NCI-H748 treated with DMSO at 0.1 percent for 48 hours (cell line): ENCODE results near the gene IPO13.

Source experiments
- DNase-seq: peaks from one replicate; lab custom pipeline; 2025; lab: John Stamatoyannopoulos, UW

IPO13 gene

DNA sequence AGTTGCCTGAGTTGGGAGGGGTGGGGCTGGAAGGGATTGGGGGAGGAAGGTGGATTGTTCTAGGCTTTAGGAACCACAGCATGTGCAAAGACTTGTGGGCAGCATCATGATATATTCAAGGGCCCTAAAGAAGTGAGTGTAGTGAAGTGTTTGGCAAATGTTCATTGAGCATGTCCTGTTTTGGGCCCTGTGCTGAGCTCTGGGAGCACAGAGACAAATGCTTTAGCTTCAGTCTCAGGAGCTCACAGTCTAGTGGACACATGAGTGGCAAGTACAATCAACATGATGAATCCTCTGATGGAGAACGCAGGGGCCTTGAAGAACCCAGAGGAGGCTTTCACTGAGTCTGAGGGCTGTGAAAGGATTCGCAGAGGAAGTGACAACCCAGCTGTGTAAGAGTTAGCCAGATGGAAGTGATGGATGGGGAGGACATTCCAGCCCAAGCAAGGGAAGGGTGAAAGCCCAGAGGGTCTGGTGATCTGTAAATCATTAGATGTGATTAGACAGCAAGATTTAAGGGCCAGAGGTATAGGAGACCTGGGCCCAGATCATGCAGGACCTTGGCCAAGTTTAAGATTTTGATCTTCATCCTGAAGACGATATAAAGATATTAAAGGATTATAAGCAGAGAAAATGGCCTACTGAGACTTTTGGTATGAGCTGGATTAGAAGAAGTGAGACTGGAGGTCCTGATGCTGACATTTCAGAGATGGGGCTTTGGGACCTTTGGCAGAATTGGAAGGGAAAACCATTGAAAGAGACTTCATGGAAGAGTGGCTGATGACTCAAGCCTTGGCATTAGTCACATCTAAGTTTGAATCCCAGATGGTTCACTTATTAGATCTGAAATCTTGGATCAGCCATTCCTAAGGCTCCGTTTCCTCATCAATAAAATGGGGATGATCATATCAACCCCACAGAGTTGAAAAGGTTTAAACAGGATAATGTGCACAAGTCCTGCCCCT is 4.6 kb downstream of the IPO13 start:
- no peak for DNase-seq

DNA sequence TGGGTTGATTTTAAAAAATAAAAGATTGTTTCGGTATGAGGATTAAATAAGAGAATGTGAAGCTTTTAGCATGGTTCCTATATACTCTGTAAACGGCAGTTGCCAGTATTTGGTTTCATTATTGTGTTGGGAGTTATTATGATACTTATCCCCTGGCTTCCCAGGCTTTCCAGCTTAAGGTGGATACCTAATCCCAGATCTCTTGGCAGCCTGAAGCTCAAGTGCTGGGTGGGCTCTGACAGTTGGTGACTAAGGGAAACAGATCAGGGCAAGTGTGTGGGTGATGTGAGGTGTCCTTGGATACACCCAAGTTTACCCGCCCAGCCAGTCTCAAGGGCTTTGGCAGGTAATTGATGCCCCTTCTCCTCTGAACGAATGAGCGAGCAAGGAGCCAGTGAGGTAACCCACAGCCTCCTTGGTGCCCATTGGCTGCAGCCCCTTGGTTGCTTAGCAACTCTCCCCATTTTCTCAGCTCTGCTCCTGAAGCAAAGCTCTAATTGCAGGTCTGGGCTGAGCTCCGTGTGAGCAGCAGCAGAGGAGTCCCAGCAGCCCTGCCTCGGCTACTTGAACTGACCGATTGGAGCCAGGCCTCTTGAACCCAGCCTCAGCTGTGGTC is 6.1 kb downstream of the IPO13 start:
- DNase-seq = peak; percentile 57

DNA sequence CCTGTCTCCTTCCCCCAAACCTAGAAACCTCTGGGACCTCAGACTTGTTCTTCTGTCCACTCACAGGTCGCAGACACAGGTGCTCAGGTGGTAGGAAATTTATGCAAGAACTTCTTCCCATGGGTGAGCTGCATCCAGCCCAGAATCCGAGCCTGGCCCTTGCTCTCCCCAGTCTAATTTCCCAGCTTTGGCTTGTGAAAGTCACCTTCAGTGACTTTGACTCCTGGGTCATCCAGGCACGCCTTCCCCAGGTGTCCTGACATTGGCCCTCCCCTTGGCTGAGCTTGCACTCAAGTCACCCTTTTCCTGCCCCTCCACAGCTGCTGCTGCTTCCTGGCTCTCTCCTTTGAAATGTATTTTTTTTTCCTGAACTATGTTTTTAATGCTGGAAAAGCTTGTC is 6.6 kb downstream of the IPO13 start:
- DNase-seq = no peak

DNA sequence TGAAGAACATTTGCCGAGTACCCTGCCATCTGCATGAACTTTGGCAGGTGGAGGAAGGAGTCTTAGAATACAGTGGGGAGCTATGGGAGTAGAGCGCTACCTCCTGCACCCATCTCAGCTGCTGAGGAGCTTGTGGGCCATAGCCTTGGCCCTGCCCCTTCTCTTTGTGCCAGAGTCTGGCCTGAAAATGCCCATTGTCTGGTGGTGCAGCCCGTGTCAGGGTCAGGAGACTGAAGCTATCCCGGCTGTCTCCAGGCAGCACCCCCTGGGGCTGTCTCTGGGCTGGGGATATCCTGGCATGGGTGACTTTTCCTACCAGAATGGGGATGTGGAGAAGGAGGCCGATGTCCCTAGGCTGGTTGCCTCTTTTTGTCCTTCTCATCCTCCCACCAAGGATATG is 7.3 kb downstream of the IPO13 start:
- no peak for DNase-seq

DNA sequence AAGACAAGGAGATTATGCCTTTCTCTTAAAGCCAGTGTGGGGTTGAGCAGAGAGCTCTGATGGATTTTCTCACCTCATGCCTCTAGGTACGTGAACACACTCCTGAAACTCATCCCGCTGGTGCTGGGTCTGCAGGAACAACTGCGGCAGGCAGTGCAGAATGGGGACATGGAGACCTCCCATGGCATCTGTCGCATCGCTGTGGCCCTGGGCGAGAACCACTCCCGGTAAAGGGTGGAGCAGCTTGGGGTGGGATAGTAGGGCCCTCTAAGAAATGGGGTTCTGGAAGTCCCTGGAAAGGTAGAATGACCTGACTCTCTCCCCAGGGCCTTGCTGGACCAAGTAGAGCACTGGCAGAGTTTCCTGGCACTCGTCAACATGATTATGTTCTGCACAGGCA is 9.5 kb downstream of the IPO13 start:
- no peak for DNase-seq

DNA sequence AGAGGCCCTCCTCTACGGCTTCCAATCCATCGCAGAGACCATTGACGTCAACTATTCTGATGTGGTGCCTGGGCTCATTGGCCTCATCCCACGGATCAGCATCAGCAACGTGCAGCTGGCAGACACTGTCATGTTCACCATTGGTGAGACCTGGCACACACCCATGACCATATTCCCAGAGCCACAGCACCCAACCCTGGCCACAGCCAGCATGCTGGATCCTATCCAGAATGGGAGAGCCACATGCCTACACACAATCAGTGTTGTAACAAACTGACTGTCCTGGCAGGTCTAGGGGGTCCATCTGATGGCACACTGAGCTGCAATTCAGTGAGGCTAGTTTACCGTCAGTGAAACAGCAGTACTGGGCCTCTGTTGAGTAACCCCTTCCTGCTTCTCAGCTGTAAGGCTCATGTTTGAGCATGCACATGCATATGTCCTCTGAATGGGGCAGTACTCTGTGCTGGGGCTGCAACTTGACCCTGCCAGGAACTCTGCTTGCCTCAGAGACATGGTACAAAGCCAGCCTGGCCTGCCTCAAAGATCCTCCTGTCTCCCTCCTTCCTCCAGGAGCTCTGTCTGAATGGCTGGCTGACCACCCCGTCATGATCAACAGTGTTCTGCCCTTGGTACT is 10.8 kb downstream of the IPO13 start:
- DNase-seq = no peak

DNA sequence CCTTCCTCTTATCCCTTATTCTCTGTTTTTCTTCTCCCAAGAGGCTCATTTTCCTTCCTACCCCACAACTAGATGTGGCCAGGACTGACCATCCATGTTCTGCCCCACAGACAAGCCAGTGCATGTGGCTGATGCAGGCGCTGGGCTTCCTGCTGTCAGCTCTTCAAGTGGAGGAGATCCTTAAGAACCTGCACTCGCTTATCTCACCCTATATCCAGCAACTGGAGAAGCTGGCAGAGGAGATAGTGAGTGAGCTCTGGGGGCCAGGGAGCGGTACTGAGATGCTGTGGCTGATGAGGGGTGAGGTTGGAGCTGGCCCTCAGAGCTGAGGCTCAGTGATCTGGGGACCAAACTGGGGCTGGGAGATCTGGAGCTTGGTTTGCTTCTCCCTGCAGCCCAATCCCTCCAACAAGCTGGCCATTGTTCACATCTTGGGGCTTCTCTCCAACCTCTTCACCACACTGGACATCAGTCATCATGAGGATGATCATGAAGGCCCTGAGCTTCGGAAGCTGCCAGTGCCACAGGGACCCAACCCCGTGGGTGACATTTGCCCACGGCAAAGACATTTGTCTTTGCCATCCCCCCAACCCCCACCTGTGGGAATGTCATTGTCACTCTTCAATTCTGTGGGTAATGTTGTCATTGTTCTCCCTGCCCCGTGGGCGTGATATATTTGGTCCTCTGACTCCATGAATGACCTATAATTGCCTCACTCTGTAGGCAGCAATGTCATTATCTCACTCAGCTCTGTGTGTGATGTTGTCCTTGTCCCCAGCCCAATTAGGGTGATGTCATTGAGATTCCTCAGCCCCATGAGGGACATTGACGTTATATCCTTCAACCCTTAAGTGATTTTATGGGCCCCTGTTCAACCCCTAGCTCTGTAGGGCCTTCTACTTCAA is 11.9 kb downstream of the IPO13 start:
- DNase-seq = no peak

DNA sequence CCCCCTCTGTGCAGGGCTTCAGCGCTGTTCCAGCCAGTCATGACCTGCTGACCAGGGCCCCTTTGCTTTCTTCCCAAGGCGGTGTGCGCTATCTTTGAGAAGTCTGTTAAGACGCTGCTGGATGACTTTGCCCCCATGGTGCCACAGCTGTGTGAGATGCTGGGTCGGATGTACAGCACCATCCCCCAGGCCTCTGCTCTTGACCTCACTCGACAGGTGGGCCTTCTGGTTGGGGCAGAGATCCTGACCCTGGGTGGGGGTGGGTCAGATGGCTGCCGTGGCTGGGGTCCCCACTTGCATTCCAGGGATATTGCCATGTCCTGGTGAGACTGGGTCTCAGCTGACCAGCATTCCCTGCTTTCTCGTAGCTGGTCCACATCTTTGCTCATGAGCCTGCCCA is 14.0 kb downstream of the IPO13 start:
- DNase-seq = no peak

DNA sequence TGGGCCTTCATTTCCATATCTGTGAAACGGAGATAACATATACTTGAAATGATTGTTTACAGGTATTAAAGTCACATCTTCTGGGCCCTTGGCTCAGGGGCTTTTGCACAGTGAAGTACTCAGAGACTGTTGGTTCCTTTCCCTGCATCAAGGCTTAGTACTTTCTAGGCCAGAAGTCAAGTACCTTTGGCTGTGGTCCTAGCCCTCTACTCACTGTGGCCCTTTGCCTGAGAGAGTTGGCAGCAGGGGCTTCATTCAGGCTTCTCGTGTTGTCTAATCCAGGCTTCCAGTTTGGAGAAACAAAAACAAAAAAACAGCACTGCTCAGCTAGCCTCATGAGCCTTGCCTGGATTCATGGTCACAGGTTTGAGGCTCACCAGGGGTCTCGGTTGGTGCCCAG is 14.9 kb downstream of the IPO13 start:
- DNase-seq = no peak

DNA sequence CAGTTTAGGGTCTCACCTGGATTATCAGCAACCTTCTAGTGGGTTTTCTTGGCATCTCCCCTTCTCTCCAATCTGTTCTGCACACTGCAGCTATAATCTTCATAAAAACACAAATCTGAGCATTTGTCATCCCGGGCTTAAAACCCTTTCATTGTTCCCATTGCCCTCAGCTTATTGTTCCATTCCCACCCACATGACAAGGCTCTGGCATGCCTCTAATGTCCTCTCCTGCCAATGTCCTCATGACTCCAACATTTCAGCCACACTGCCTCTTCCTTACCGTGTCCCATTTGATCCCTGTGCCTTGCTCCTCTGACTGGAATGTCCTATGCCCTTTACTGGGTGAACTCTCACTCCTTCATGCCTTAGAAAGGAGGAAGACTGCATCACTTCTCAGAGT is 15.6 kb downstream of the IPO13 start:
- no peak for DNase-seq

DNA sequence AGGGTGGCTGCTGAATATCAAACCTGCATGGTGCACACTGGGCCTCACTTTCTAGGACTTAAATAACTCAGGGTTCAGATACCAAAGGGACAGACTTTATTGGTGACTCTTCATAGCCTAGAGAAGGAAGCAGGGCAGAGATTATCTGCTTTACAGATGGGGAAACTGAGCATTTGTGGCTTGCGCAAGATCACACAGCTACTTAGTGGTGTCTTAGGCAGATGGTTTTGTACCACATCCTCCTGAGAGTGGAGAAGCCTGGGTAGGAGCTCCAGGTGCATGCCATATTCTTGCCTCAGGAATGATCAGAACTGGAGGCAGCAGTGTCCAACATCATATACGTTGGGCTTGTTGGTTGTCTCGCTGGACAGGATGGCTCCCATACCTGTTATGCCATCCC is 16.3 kb downstream of the IPO13 start:
- no peak for DNase-seq

DNA sequence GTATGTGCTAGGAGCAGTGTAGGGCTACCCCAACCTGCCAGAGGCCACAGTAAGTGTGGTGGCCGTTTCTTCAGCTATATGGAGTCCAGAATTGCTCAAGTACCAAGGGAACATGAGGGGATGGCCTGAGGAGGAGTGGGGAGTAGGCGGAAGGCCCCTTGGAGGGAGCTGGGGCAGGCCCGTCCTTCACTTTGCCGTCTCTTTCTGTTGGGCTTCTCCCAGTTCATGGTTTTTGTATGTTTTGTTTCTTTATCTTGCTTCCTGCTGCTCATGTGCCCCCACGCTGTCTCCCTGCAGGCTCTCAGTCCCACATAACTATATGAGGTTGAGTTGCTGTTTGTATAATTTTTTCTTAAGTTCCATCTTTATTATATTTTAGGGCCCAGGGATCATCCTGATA is 17.1 kb downstream of the IPO13 start:
- DNase-seq = no peak

DNA sequence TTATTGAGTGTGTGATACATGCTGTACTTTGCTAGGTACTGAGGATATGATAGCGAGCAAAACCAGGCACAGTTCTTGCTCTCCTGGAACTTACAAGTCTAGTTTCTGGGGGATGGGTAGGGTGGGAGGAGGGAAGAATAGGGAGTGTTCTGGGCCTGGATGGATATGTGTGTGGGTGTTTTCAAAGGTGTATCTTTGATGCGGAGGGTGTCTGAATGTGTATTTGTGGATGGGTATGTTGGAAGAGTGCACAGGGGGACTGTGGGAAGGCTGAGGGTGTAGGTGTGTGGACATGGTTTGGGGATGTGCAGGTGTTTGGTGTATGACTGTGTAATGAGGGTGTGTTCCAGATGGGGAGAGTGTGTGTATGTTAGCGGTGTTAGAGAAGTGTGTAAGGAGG is 18.6 kb downstream of the IPO13 start:
- no peak for DNase-seq

DNA sequence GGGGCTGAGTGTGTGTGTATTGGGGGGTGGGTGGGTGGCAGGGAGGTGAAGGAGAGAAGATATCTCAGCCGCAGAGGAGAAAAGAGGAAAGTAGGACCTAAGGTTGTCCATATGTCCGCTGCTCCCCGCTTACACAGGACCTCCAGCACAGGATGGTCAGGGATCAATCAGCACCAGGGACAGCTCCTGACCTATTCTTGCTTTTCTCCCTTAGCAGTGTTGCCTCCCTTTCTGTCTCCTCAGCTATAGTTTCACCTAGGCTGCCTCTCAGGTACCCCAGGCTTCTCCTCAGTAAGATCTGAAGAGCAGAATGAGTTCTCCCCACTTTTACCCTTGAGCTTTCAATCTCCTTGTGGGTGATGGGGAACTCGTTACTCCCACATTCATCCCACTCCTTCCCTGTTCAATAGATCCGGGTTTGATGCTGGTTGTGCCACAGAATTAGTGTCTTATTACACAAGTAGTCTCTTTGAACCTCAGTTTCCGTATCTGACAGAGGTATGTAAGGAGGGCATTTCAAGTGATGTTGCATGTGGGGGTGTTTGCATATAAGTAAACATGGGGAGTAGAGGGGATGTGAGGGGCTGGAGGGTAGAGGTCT is 21.7 kb downstream of the IPO13 start:
- no peak for DNase-seq

DNA sequence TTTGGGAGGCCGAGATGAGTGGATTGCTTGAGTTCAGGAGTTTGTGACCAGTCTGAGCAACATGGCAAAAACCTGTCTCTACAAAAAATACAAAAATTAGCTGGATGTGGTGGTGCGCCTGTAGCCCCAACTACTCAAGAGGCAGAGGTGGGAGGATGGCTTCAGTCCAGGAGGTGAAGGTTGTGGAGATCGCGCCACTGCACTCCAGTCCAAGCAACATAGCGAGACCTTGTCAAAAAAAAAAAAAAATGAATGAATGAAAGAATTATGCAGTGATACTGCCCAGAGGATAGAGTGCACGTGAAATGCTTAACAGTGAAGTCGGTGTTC is 22.6 kb downstream of the IPO13 start:
- DNase-seq = no peak

DNA sequence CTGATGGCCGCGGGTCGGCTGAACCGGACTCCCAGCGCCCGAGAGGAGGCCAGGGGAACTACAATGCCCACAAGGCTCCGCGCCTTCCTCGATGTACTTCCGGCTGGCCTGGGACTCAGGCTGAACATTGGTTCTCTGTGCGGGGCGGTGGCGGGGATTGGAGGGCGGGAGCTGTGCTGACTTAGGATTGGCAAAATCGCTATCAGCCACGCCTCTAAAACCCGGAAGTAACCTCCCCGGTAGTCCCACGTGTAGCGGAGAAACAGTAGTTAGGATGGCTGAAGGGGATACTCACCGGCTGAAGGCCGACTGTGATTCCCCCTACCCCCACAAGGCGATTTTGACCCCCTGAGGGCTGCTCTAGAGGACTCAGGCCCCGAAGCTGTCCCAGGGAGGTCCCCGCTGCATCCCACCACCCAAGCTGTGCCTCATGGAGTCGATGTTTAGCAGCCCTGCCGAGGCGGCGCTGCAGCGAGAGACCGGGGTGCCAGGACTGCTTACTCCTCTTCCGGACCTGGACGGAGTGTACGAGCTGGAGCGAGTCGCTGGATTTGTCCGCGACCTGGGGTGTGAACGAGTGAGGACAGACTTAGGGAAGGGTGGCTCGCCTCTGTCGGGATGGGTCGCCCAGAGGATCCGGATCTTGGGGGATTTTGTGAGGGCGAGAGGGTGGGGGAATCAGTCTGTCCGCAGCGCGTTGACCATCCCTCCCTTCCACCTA is 23.2 kb downstream of the IPO13 start, which contains the start of gene DPH2:
DPH2 (plus strand) TSS at position 265 of the 721 bp plus-strand sequence; CDS start at position 431, 166 bp downstream.
- peak; percentile 98 for DNase-seq

DNA sequence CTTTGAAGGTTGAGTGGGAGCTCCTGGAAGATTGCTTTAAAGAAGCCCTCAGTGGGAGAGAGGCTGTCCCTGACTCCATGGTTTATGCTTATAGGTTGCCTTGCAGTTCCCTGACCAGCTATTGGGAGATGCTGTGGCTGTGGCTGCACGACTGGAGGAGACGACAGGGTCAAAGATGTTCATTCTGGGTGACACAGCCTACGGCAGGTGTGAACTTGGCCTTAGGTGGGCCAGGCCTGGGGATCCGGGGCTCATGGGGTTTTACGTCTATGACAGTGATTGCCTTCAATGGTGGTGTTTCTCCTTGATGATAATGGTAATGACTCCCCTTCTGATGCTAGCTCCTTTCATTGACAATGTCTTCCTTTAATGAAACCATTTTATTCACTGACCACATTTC is 23.8 kb downstream of the IPO13 start:
- no peak for DNase-seq

DNA sequence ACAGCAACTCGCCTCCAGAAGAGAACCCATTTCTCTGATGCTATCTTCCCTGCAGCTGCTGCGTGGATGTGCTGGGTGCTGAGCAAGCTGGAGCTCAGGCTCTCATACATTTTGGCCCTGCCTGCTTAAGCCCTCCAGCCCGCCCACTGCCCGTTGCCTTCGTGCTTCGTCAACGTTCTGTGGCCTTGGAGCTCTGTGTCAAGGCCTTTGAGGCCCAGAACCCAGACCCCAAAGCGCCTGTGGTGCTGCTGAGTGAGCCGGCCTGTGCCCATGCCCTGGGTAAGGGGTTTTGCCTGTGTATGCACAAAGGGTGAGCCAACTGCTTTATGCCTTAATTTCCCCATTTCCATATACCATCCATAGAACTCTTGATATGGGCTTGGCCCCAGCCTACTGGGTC is 24.2 kb downstream of the IPO13 start:
- DNase-seq = no peak

DNA sequence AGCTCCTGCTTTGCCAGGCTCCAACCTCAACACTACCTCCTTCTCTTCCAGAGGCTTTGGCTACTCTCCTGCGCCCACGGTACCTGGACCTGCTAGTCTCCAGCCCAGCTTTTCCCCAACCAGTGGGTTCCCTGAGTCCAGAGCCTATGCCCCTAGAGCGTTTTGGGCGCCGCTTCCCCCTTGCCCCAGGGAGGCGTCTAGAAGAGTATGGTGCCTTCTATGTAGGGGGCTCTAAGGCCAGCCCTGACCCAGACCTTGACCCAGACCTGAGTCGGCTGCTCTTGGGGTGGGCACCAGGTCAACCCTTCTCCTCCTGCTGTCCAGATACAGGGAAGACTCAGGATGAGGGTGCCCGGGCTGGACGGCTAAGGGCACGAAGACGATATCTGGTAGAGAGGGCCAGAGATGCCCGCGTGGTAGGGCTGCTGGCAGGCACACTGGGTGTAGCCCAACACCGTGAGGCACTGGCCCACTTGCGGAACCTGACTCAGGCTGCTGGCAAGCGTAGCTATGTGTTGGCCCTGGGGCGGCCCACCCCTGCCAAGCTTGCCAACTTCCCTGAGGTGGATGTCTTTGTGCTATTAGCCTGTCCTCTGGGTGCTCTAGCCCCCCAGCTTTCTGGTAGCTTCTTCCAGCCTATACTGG is 24.7 kb downstream of the IPO13 start:
- DNase-seq = no peak

DNA sequence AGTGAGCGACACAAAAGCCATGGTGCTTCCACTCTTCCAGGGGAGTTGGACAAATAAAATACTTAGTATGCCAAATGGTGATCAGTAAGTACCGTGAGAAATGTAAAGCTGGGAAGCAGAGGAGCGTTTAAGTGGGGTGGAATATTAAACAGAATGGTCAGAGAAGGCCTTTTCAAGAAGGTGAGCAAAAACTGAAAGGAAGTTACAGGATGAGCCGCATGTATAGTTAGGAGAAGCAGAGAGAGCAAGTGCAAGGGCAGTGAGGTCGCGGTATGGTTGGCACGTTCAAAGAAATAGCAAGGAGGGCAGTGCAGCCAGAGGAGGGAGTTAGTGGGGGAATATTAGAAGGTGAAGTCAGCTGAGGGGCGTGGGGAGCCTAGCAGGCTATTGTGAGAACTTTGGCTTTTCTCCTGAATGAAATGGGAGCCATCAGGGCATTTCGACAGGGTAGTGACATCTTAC is 27.3 kb downstream of the IPO13 start:
- DNase-seq = peak; percentile 47
